GM12872 (cell line): ENCODE measurements around the gene PNPLA3.

Experiments used
- TF ChIP-seq, protein P1 (sequence below): IDR thresholded peaks from 3 replicates; pipeline ENCODE4 v1.5.1; 2011; ENCODE audit warnings: low read depth, mild to moderate bottlenecking, low read length, moderate library complexity; ENCODE audit not compliant: insufficient read depth

Gene PNPLA3

DNA sequence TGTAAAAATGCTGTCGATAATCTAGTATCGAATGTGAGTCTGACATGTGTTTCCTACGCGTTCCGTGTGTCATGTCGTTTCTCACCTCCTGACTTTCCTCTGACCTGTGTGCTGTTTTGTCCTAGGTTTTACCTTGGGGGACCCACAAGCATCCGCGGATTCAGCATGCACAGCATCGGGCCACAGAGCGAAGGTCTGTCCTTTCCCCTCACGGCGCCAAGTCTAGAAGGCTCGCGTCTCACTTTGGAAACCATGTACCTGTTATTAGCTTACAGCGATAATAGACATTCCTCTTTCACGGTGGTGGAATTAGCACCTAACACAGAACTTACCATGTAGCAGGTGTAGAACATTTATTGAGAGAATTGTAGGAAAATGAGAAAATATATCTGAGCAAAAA lies 60.2 kb downstream of the PNPLA3 start:
- TF ChIP-seq, protein P1, sequence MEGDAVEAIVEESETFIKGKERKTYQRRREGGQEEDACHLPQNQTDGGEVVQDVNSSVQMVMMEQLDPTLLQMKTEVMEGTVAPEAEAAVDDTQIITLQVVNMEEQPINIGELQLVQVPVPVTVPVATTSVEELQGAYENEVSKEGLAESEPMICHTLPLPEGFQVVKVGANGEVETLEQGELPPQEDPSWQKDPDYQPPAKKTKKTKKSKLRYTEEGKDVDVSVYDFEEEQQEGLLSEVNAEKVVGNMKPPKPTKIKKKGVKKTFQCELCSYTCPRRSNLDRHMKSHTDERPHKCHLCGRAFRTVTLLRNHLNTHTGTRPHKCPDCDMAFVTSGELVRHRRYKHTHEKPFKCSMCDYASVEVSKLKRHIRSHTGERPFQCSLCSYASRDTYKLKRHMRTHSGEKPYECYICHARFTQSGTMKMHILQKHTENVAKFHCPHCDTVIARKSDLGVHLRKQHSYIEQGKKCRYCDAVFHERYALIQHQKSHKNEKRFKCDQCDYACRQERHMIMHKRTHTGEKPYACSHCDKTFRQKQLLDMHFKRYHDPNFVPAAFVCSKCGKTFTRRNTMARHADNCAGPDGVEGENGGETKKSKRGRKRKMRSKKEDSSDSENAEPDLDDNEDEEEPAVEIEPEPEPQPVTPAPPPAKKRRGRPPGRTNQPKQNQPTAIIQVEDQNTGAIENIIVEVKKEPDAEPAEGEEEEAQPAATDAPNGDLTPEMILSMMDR: no peak

DNA sequence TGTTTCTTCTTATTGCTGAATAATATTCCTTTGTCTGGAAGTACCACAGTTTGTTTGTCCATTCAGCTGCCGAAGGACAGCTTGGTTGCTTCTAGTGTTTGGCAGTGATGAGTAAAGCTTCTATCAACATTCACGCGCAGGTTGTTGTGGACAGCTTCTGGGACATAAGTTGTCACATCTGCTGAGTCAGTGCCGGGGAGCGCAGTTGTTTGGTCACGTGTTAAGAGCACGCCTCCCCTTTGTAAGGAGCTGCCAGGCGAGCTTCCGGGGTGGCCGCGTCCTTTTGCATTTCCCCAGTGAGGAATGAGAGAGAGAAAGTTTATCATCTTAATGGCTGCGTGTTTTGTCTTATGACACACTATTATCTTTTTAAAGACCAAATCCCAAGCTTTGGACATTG lies 61.9 kb downstream of the PNPLA3 start:
- TF ChIP-seq, protein P1: no peak

DNA sequence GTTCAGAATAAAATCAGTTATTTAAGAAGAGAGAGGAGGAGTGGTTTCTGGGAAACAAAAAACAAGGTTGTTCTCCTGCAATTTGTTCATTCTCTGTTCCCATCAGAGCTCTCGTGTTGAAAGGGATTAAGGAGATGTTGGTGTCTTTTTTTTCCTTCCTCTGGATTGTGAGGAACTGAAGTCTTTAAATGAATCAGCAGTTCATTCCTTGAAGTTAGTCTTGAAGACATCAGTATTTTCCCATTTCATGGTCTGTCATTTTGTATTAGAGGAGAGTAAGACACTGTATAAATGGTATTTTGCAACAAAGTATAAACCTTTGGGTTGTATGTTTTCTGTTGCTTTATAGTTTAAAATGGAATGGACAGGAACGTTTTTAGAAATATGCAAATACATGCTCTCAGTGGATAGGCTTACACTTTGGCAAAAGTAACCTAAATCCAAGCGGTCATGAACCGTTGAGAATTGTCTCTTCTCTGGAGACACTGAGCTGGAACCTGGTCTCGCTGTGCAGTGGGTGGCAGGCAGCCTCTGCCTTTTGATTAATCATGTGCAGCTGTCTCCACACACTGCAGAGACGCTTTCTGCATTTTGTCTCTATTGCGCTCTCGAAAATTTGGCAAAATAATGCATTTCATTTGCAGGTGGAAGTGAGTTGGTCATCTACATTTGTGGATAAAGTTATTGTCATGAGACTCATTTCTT lies 64.7 kb downstream of the PNPLA3 start:
- TF ChIP-seq, protein P1: no peak

DNA sequence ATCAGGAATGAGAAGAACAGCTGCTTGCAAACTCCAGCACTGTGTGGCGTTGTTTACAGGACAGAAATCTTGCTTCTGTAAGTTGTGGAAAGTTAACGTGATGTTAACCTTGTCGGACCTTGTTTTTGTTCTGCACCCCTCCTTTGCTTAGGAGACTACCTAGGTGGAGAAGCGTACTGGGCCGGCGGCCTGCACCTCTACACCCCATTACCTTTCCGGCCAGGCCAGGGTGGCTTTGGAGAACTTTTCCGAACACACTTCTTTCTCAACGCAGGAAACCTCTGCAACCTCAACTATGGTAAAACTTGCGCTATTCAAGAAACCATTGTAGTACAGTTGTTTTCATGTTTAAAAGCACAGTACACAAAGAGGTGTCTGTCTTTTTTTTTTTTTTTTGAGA lies 65.4 kb downstream of the PNPLA3 start:
- TF ChIP-seq, protein P1: no peak

DNA sequence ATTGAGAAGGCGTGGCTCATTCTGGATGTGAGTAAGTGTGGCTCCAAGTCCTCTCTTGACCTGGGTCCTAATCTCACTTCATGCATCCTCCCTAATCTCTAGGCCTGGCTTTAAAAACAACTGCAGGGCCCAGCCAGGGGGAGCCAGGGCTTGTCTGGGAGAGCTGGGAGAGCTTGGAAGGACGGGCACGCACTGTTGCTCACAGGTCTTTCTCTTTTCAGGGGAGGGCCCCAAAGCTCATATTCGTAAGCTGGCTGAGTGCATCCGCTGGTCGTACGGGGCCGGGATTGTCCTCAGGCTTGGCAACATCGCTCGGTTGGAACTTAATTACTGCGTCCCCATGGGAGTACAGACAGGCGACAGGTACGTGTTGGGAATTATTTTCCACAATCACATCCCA lies 66.4 kb downstream of the PNPLA3 start:
- TF ChIP-seq, protein P1: no peak

DNA sequence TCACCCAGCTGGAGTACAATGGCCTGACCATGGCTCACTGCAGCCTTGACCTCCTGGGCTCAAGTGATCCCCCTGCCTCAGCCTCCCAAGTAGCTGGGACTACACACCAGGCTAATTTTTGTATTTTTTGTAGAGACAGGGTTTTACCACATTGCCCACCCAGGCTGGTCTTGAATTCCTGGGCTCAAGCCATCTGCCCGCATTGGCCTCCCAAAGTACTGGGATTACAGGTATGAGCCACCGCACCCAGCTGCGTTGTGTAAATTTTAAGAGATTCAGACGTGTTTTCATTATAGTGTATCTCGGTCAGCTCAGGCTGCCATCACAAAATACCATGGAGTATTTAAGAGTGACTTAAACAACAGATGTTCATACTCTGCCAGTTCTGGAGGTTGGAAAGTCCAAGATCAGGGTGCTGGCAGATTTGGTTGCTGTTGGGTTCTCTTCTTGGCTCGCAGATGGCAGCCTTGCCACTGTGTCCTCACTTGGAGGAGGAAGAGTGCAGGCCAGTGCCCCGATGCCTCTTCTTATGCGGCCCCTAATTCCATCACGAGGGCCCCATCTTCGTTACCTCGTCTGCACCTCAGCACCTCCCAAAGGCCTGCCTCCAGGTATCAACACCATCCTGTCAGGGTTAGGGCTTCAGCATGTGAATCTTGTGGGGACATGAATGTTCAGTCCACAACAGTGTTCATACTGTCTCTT lies 67.9 kb downstream of the PNPLA3 start:
- TF ChIP-seq, protein P1: no peak

DNA sequence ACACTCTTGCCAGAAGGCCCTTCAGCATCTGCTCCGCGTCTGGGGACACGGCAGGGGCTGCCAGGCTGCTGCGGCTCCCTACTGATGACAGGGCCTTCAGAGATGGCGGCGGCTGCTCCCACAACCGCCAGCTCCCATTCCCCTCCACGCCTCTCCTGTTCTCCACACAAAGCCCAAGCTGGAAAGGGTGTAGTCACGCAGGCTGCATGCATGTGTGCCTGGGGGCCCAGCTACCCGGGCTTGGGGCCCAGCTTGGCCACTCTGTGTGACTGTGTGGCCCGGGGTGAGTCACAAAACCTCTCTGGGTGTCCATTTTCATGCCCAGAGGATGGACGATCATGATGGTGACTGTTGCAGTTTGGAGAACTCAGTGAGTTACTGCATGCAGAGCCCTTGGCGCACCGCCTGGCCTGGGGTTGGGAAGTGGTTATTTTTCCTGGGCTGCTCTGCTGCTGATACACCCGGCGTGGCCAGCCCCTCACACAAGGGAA lies 68.8 kb downstream of the PNPLA3 start:
- TF ChIP-seq, protein P1: no peak
